Measurements from ENCODE around the gene MON2.

GRCh38 chr12:62543324-62543723 lies 76.7 kb downstream of the MON2 start:
- TF ChIP-seq RBBP5 (IDR thresholded peaks at IDR 0.05; ENCODE audit: borderline replicate concordance, low read depth, low read length): no peak
- TF ChIP-seq JUND (IDR thresholded peaks at IDR 0.05; ENCODE audit: low read length): no peak
- TF ChIP-seq, protein P1, sequence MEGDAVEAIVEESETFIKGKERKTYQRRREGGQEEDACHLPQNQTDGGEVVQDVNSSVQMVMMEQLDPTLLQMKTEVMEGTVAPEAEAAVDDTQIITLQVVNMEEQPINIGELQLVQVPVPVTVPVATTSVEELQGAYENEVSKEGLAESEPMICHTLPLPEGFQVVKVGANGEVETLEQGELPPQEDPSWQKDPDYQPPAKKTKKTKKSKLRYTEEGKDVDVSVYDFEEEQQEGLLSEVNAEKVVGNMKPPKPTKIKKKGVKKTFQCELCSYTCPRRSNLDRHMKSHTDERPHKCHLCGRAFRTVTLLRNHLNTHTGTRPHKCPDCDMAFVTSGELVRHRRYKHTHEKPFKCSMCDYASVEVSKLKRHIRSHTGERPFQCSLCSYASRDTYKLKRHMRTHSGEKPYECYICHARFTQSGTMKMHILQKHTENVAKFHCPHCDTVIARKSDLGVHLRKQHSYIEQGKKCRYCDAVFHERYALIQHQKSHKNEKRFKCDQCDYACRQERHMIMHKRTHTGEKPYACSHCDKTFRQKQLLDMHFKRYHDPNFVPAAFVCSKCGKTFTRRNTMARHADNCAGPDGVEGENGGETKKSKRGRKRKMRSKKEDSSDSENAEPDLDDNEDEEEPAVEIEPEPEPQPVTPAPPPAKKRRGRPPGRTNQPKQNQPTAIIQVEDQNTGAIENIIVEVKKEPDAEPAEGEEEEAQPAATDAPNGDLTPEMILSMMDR (IDR thresholded peaks at IDR 0.05; ENCODE audit: control extremely low read depth in 1 of 3, insufficient read depth in 1 of 3, low read depth in 1 of 3, low read length in 3 of 3): no peak
- no peak for TF ChIP-seq HDAC6 (IDR thresholded peaks at IDR 0.05; ENCODE audit: low read depth, low read length)
- TF ChIP-seq MAX (IDR thresholded peaks at IDR 0.05): no peak
- TF ChIP-seq, protein P2, sequence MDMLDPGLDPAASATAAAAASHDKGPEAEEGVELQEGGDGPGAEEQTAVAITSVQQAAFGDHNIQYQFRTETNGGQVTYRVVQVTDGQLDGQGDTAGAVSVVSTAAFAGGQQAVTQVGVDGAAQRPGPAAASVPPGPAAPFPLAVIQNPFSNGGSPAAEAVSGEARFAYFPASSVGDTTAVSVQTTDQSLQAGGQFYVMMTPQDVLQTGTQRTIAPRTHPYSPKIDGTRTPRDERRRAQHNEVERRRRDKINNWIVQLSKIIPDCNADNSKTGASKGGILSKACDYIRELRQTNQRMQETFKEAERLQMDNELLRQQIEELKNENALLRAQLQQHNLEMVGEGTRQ (IDR thresholded peaks at IDR 0.05; ENCODE audit: low read length): no peak
- TF ChIP-seq, protein P3, sequence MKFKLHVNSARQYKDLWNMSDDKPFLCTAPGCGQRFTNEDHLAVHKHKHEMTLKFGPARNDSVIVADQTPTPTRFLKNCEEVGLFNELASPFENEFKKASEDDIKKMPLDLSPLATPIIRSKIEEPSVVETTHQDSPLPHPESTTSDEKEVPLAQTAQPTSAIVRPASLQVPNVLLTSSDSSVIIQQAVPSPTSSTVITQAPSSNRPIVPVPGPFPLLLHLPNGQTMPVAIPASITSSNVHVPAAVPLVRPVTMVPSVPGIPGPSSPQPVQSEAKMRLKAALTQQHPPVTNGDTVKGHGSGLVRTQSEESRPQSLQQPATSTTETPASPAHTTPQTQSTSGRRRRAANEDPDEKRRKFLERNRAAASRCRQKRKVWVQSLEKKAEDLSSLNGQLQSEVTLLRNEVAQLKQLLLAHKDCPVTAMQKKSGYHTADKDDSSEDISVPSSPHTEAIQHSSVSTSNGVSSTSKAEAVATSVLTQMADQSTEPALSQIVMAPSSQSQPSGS (IDR thresholded peaks at IDR 0.05; ENCODE audit: low read length): no peak
- no peak for TF ChIP-seq POLR2A (IDR thresholded peaks at IDR 0.05; ENCODE audit: control extremely low read depth in 1 of 2, low read depth in 2 of 2, low read length in 2 of 2)
- no peak for TF ChIP-seq EP300 (IDR thresholded peaks at IDR 0.05; ENCODE audit: borderline replicate concordance in 1 of 2, low read depth in 2 of 2, low read length in 2 of 2)
- TF ChIP-seq YY1 (IDR thresholded peaks at IDR 0.05; ENCODE audit: low read depth, low read length): no peak
- TF ChIP-seq EZH2 (IDR thresholded peaks at IDR 0.05; ENCODE audit: low read depth, low read length, severe bottlenecking): no peak
- TF ChIP-seq TEAD4 (IDR thresholded peaks at IDR 0.05; ENCODE audit: low read depth, low read length): no peak
- no peak for TF ChIP-seq ASH2L (IDR thresholded peaks at IDR 0.05; ENCODE audit: low read length)
- TF ChIP-seq KDM1A (IDR thresholded peaks at IDR 0.05; ENCODE audit: borderline replicate concordance, low read length): no peak
